IPS-18a (cell line): ENCODE data around the gene SKP2.
"Not testable (repeated sequence)": the region's sequence is repeated elsewhere in the genome, so short reads cannot be mapped to it uniquely, and the experiment has no call there.

Experiments used
- H3K27ac ChIP-seq: one replicate; pipeline ENCODE4 v1.5.1; 2013; ENCODE audit warnings: low read length
- H3K27me3 ChIP-seq: one replicate; pipeline ENCODE4 v1.6.1; 2013; ENCODE audit warnings: mild to moderate bottlenecking, low read length; ENCODE audit not compliant: control insufficient read depth, insufficient read depth
- H3K36me3 ChIP-seq: one replicate; pipeline ENCODE4 v1.6.1; 2013; ENCODE audit warnings: low read depth, low read length; ENCODE audit not compliant: control insufficient read depth
- H3K4me1 ChIP-seq: one replicate; pipeline ENCODE4 v1.6.1; 2013; ENCODE audit warnings: low read depth, low read length; ENCODE audit not compliant: control insufficient read depth
- H3K4me3 ChIP-seq: one replicate; pipeline ENCODE4 v1.5.1; 2013; ENCODE audit warnings: low read length
- H3K9ac ChIP-seq: one replicate; pipeline ENCODE4 v1.6.1; 2013; ENCODE audit warnings: mild to moderate bottlenecking, low read length, moderate library complexity
- H3K9me3 ChIP-seq: one replicate; pipeline ENCODE4 v1.6.1; 2013; ENCODE audit warnings: low read depth, low read length; ENCODE audit not compliant: control insufficient read depth

Gene SKP2

GRCh38 chr5:36177715-36178523, 26.0 kb downstream of the SKP2 start:
- peaks cover 76% of the 10 kb centered on the region for H3K36me3 ChIP-seq

DNA sequence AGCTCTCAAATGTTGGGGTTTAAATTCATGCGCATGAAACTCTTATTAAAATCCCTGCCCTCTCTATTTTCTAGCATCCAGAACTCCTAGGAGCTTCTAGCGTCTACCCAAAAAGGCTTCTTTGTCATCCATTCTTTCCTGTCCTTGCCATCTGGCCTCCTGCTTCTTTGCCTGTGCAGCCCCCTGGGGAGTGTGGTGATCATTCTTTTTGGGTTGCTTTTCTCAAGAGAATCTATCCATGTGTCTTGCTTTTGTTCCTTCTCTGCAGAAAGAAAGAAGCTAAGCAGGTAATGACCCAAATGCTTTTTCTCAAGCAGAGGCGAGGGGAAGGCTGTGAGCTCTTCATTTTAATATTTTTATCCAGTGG, 26.6 kb downstream of the SKP2 start:
- Histone ChIP-seq H3K36me3 (peaks cover 71% of the 10 kb centered on the region), H3K27me3 (no peaks in the 10 kb centered on the region), H3K9ac (no peak overlapping the region), H3K9me3 (no peaks in the 10 kb centered on the region), H3K4me3 (no peak overlapping the region), H3K27ac (no peak overlapping the region), H3K4me1 (no peaks in the 10 kb centered on the region)

More at GRCh38 chr5:36177715-36178523, 26.0 kb downstream of the SKP2 start:
- H3K4me1 ChIP-seq, result no peaks in the 10 kb centered on the region
- no peak overlapping the region for H3K4me3 ChIP-seq
- no peaks in the 10 kb centered on the region for H3K9me3 ChIP-seq
- H3K9ac ChIP-seq, result no peak overlapping the region
- H3K27me3 ChIP-seq, result no peaks in the 10 kb centered on the region
- no peak overlapping the region for H3K27ac ChIP-seq

DNA sequence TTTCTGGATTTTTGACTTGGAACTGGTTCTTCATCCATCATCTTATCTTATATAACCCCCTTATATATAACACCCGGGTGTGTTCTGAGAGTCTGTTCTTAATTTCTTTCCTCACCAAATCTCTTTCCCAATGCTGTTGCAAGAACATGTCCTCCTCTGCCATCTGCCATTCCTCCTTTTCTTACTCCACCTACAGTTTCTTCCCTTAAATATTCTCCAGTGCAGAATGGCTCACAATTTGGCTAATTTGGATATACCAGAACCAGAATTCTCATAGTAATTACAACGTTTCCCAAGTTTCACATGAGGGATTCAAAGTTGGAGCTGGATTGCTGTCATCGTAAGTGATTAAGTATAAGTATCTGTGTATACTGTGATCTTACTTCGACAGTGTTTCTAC, 28.0 kb downstream of the SKP2 start:
- H3K4me3 ChIP-seq, result no peak overlapping the region
- H3K4me1 ChIP-seq, result no peaks in the 10 kb centered on the region
- no peaks in the 10 kb centered on the region for H3K27me3 ChIP-seq
- H3K36me3 ChIP-seq, result peaks cover 59% of the 10 kb centered on the region
- no peaks in the 10 kb centered on the region for H3K9me3 ChIP-seq
- H3K9ac ChIP-seq, result no peak overlapping the region
- no peak overlapping the region for H3K27ac ChIP-seq

DNA sequence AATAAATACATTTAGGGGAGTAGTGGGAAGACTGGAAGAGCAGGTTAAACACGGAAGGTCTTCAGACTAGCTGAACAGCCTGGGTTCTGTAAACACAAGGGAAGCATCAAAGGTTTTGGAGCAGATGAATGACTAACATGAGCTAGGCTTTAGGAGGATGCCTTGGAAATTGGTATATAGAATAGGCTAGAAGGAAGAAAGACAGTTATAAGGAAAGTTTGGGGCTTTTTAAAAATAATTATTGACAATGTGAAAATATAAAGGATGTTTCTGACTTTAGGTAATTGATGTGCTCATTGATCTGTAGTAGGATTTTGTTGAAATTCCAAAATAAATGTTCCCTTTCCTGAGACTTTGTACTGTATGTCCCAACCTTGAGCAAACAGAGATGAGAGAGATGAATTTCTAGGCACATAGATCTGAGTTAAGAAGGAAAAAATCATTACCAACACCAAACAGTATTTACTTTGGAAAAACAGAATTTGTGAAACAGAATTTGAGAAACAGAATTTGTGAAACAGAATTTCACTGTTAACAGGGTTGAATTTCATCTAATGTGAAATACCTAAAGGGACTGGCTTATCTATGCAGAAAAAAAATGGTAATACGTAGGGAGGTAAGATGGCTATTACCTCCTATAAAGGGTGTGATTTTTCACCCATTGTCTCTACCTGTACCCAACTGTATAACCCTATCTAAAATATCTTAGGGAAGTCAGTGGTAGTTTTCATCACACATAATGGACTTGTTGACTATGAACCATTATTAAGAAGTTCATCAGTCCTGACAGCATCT, 28.8 kb downstream of the SKP2 start:
- peaks cover 57% of the 10 kb centered on the region for H3K36me3 ChIP-seq
- H3K4me3 ChIP-seq, result no peak overlapping the region
- no peak overlapping the region for H3K27ac ChIP-seq
- H3K9ac ChIP-seq, result no peak overlapping the region
- no peaks in the 10 kb centered on the region for H3K27me3 ChIP-seq
- H3K4me1 ChIP-seq, result no peaks in the 10 kb centered on the region
- H3K9me3 ChIP-seq, result no peaks in the 10 kb centered on the region

GRCh38 chr5:36181774-36182173, 29.9 kb downstream of the SKP2 start:
- no peaks in the 10 kb centered on the region for H3K9me3 ChIP-seq
- H3K27me3 ChIP-seq, result no peaks in the 10 kb centered on the region
- peaks cover 54% of the 10 kb centered on the region for H3K36me3 ChIP-seq
- no peak overlapping the region for H3K9ac ChIP-seq
- H3K27ac ChIP-seq, result no peak overlapping the region
- no peaks in the 10 kb centered on the region for H3K4me1 ChIP-seq
- no peak overlapping the region for H3K4me3 ChIP-seq

GRCh38 chr5:36184408-36184807, 32.5 kb downstream of the SKP2 start:
- H3K36me3 ChIP-seq, result peaks cover 29% of the 10 kb centered on the region
- not testable (repeated sequence) for H3K4me1 ChIP-seq, H3K4me3 ChIP-seq, H3K9me3 ChIP-seq, H3K9ac ChIP-seq, H3K27ac ChIP-seq, H3K27me3 ChIP-seq

DNA sequence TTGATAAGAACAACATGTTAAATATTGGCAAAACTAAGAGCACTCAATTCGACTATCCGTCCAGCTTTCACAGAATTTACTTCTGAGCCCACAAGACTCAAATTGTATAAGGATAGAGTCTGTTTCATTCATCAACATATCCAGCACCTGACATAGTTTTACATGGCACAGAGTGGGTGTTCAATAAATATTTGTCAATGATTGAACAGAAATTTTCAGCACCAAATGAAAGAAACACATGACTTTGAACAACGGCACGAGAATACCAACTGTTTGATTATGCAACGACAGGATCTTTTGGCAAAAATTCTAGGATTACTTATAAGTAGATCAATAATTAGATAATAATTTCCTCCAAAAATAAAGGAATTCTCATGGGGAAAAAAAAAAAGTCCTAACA, 41.8 kb downstream of the SKP2 start:
- Histone ChIP-seq H3K27ac (no peak overlapping the region), H3K9me3 (no peaks in the 10 kb centered on the region), H3K4me3 (no peak overlapping the region)

GRCh38 chr5:36198281-36198680, 46.4 kb downstream of the SKP2 start:
- Histone ChIP-seq H3K9ac (no peak overlapping the region), H3K36me3 (peaks cover 27% of the 10 kb centered on the region), H3K27me3 (no peaks in the 10 kb centered on the region), H3K27ac (no peak overlapping the region), H3K4me1 (no peaks in the 10 kb centered on the region), H3K4me3 (no peak overlapping the region), H3K9me3 (no peaks in the 10 kb centered on the region)

More for the DNA sequence above, 41.8 kb downstream of the SKP2 start:
- Histone ChIP-seq H3K9ac (no peak overlapping the region), H3K4me1 (no peaks in the 10 kb centered on the region), H3K27me3 (no peaks in the 10 kb centered on the region), H3K36me3 (peaks cover 12% of the 10 kb centered on the region)

DNA sequence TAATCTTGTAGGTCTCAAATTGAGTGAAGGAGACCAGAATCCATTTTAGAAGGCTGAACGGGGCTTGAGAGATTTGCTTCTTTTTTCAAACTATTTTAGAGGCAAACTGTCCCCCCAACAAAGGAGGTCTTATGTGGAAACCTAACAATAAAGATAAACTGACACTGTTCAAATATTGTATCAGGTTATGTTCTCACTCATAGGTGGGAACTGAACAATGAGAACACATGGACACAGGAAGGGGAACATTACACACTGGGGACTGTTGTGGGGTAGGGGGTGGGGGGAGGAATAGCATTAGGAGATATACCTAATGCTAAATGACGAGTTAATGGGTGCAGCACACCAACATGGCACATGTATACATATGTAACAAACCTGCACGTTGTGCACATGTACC, 46.9 kb downstream of the SKP2 start:
- not testable (repeated sequence) for H3K27me3 ChIP-seq, H3K9me3 ChIP-seq, H3K9ac ChIP-seq, H3K4me1 ChIP-seq, H3K27ac ChIP-seq, H3K4me3 ChIP-seq
- peaks cover 27% of the 10 kb centered on the region for H3K36me3 ChIP-seq

DNA sequence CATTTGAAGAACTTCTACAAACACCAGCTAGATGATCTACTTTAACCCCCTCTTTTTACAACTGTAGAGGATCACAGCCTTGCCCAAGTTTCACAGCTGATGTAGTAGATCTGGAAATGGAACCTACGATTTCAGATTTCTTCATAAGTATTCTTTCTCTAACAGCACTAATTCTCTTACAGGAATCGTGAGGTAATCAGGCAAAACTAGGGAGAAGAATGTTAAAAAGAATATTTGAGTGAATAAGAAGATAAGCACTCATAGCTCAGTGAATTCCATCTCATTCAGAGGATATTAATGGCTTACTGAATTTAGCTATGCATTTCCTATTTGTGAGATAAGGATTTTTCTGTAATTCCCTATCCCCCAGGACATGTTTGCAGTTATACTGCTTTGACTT, 47.7 kb downstream of the SKP2 start:
- Histone ChIP-seq H3K4me1 (no peaks in the 10 kb centered on the region), H3K27ac (no peak overlapping the region), H3K36me3 (peaks cover 27% of the 10 kb centered on the region), H3K9ac (no peak overlapping the region), H3K27me3 (no peaks in the 10 kb centered on the region), H3K9me3 (no peaks in the 10 kb centered on the region), H3K4me3 (no peak overlapping the region)

DNA sequence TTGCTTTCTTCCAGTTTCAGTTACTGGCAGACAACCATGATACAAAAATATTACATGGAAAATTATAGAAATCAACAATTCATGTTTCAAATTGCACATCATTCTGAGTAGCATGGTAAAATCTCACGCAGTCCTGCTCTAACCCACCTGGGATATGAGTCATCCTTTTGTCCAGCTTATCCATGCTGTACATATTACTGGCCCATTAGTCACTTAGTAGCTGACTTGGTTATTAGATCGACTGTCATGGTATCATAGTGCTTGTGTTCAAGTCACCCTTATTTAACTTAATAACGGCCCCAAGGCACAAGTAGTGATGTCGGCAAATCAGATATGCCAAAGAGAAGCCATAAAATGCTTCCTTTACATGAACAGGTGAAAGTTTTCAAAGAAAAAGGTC, 48.6 kb downstream of the SKP2 start:
- Histone ChIP-seq H3K4me1 (no peaks in the 10 kb centered on the region), H3K36me3 (peaks cover 27% of the 10 kb centered on the region), H3K27ac (no peak overlapping the region), H3K9ac (no peak overlapping the region), H3K27me3 (no peaks in the 10 kb centered on the region), H3K9me3 (no peaks in the 10 kb centered on the region), H3K4me3 (no peak overlapping the region)

DNA sequence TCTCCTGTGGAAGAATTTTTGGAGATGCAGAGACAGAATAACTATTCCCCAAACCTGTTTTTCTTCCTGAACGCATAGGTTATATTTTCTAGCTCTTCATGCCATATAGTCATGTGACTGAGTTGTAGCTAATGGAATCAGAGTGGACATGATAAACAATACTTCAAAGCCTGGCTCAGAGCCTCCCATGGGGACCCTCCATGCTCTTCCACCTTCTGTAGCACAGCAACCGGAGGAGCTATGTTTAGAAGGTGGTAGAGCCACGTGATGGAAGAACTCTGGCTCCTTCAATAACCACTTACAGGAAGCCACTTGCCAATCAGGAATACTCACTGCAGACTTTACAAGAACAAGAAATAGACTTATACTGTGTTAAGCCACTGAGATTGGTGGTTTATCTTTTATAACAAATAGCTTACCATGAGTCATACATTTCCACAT, 50.6 kb downstream of the SKP2 start:
- Histone ChIP-seq H3K27ac (no peak overlapping the region), H3K4me1 (no peaks in the 10 kb centered on the region), H3K27me3 (no peaks in the 10 kb centered on the region), H3K36me3 (peaks cover 15% of the 10 kb centered on the region), H3K9me3 (no peaks in the 10 kb centered on the region), H3K4me3 (no peak overlapping the region), H3K9ac (no peak overlapping the region)
